Skin epidermis (tissue), 12 donors: ENCODE data around the gene RIPK1.
A peak's percentile ranks its signal among the peaks of the same experiment; 100 is the strongest.
"Not testable (repeated sequence)": the region's sequence is repeated elsewhere in the genome, so short reads cannot be mapped to it uniquely, and the experiment has no call there.

Experiments used
- H3K27ac ChIP-seq, 21 experiments: fragments of 200-600 bp; sonication (generic) in 11 of 21; one replicate each; pipeline ENCODE4 v1.5.0; 2020; ENCODE audit warnings: mild to moderate bottlenecking in 3 of 21, inconsistent platforms in 2 of 21, moderate library complexity in 2 of 21
- H3K4me3 ChIP-seq, 7 experiments: fragments of 200-600 bp; sonication (generic) in 2 of 7; one replicate each; pipeline ENCODE4 v1.5.0; 2020; ENCODE audit warnings: inconsistent platforms in 2 of 7, mild to moderate bottlenecking in 2 of 7, moderate library complexity in 1 of 7

Gene RIPK1

GRCh38 chr6:3068329-3069214 is at the start of gene RIPK1:
TSS of gene RIPK1 (plus strand) at chr6:3068494. CDS start at chr6:3076824, 8,330 bp downstream.
- peak within 1 kb of the TSS; percentile 98 to 100 (median 99) for H3K27ac ChIP-seq
- peak within 1 kb of the TSS; percentile 69 to 96 (median 85) for H3K4me3 ChIP-seq

DNA sequence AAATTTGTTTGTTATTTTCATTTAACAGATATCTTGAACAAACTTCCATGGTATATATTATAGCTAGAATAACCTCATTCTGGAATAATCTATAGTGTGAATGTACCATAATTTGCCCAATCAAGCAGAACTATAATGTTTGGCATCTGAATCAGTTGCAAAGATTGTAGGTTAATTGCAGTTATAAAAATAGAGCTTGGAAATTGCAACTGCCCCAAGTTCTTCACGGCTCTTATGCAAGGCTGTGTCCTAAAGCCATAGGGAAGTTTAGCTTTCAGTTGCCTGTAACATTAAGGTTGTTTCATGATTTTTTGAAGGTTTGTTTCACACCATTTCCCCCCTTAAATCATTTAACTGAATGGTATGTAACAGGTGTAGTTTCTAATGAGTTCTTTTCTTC is 49.2 kb upstream of the RIPK1 start:
- Histone ChIP-seq H3K4me3 (no peak overlapping the region), H3K27ac (no peak overlapping the region)

- no peak overlapping the region for H3K27ac ChIP-seq
- no peak overlapping the region for H3K4me3 ChIP-seq
Observed at GRCh38 chr6:3019749-3020320, 48.5 kb upstream of the RIPK1 start.

GRCh38 chr6:3020976-3021598 is 47.2 kb upstream of the RIPK1 start:
- not testable (repeated sequence) for H3K27ac ChIP-seq, H3K4me3 ChIP-seq

DNA sequence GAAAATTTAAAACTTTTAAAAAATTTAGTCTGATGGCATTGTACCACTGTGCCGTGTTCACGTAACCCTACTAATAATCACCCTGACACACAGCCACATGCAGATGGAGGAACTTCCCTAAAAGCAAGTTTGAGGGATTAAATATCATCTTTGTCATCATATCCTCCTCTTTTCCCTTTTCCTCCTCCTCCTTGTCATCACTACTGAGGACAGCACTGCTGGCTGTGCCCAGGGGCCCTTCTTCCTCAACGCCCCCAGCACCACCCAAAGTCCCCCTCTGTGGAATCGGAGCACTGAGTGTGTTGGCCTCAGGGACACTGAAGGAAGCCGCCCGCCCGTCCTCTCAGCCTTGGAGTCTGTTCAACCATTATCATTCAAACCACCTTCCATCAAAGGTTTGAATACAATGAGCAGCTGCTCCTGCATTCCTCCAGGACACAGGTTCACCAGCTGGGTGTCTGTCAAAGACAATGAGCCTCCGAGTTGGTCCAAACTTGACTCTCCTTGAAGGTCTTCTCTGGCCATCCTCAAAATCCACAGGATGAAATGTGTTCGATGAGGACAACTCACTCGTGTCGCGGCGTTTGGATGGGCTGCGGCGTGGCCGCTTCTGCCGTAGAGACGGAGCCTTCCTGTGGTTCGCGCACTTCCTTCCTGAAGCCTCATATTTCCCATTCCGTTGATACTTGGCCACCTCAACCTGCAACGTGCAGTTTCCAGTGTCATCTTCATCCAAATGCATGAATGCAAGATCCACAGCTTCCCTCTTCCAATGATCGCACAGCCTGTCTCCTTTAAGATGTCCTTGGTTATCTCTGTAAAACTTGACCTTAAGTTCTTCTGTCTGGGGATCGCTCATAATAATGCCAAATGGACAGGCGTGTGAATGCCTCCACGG is 45.3 kb upstream of the RIPK1 start:
- H3K27ac ChIP-seq, result peak overlapping the region; percentile 0 to 96 (median 89)
- H3K4me3 ChIP-seq, result peak overlapping the region; percentile 25 to 59 (median 46)

GRCh38 chr6:3023663-3024483 is 44.4 kb upstream of the RIPK1 start:
- peak overlapping the region; percentile 25 to 59 (median 46) for H3K4me3 ChIP-seq
- H3K27ac ChIP-seq, result peak overlapping the region; percentile 49 to 96 (median 89)

DNA sequence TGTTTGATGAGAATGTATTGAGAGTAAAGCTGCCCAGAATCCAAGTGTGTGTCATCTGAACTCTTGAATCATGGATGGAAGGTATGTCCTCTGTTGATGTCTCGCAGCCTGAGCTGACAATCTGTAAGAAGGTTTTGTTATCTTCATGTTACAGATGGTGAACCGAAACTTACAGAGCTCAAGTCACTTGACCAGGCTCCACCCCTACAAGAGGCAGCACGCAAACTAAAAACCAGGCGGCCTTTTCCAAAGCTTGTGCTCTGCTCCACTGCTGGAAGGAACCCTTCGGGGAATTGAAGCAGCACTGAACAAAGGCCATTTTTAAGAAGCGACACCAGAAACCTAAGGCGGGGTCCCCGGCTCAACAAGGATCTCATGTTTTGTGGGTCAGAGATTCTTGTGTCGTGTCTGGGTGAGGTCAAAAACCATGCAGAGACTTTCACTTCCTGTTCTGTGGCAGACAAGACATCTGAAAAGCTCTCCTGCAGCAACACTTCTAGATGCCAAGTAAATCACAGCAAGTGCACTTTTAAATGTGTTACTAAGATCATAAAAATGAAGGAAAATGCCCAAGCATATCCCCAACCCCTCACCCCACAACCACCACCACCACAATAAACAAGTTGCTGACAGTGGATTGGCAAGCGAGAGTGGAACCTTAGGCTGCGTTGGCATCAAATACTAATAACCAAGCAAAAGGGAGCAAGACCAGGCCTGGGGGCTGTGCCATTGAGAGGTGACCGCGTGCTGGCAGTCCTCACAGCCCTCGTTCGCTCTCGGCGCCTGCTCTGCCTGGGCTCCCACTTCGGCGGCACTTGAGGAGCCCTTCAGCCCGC is 41.3 kb upstream of the RIPK1 start:
- Histone ChIP-seq H3K27ac (peak overlapping the region in 16 of 21 experiments; percentile 1 to 93 (median 64)), H3K4me3 (no peak overlapping the region)

DNA sequence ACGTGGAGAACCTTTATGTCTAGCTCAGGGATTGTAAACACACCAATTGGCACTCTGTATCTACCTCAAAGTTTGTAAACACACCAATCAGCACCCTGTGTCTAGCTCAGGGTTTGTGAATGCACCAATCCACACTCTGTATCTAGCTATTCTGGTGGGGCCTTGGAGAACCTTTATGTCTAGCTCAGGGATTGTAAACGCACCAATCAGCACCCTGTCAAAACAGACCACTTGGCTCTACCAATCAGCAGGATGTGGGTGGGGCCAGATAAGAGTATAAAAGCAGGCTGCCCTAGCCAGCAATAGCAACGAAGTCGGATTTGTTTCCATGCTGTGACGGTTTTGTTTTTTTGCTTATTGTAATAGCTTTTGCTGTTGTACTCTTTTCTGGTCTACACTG is 40.1 kb upstream of the RIPK1 start:
- H3K4me3 ChIP-seq, result not testable (repeated sequence)
- H3K27ac ChIP-seq, result peak overlapping the region in 3 of 21 experiments; percentile 86 to 93 (median 90)

- H3K27ac ChIP-seq, result no peak overlapping the region
- no peak overlapping the region for H3K4me3 ChIP-seq
Observed at GRCh38 chr6:3031857-3032640, 36.2 kb upstream of the RIPK1 start.

DNA sequence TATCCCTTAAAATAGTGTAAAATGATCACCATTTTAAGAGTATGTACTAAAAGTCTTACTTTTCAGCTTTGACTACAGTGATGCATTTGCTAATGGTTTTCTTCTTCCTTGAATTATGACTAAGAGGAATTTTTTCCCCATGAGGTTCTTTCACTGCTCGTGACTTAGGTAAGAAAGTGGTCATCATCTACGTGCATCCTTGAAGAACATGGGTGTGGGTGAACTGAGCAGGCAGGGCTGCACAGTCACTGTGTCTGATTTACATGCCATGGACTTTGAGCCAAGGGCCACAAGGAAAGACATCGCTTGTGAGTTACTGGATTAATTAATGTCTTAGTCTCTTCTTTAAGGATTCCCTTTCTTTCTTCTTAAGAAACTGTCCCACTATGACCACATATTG is 35.3 kb upstream of the RIPK1 start:
- no peak overlapping the region for H3K4me3 ChIP-seq
- no peak overlapping the region for H3K27ac ChIP-seq

DNA sequence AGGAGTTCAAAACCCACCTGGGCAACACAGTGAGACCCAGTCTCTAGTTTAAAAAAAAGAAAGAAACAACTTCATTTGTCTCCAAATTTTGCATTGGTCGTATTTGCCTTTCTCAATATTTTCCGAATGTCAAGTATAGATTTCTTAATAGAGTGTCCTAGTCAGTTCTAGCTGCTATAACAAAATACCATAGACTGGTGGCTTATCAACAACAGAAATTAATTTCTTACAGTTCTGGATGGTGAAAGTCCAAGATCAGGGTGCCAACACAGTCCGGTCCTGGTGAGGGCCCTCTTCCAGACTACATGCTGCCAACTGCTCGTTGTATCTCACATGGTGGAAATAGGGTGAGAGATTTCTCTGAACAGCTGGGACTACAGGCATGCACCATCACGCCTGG is 34.6 kb upstream of the RIPK1 start:
- no peak overlapping the region for H3K4me3 ChIP-seq
- no peak overlapping the region for H3K27ac ChIP-seq

DNA sequence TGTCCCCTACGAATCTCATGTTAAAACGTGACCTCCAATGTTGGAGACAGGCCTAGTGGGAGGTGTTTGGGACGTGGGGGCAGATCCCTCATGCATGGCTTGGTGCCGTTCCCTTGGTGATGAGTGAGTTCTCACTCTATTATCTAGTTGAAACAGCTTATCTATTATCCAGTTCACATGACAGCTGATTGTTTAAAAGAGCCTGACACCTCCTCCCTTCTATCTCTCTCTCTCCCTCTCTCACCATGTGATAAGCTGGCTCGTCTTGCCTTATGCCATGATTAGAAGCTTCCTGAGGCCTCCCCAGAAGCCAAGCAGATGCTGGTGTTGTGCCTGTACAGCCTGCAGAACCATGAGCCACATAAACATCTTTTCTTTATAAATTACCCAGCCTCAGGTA is 32.9 kb upstream of the RIPK1 start:
- H3K27ac ChIP-seq, result no peak overlapping the region
- H3K4me3 ChIP-seq, result no peak overlapping the region

DNA sequence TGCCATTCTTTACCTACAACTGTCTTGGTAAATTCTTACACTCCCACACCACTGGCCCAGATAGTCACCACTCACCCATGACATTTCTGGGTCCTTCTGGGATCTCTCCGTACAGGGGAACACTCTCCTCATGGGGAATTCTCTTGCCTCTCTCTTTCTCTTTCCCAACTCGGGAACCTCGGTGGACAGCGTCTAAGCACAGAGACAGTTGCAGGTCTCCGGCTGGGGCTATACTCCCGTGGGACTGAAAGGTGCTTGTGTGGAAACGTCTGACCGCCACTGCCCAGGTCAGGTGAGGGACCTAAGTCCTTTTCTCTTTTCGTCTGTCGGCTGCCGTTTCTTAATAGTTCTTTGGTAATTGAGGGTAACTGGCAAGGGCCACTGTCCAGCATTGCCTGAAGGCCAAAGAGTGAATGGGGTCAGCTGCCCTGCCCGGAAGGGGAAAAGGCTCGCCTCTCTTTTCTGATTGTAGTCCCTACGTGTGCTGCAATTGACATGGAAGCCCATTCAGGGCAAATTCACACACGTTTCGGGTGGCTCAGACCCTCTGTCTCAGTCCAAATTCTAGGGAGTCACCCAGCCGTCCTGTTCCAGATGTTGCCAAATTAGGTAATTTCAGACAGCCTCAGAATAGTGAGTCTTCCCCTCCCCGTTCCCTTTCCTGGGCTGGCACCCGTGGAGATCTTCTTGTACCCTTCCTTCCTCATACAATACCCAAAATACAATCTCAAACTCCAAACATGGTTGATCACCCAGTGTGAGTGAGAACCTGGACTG is 31.2 kb upstream of the RIPK1 start:
- H3K27ac ChIP-seq, result no peak overlapping the region
- no peak overlapping the region for H3K4me3 ChIP-seq

- Histone ChIP-seq H3K4me3 (no peak overlapping the region), H3K27ac (no peak overlapping the region)
Observed at GRCh38 chr6:3037638-3038365, 30.5 kb upstream of the RIPK1 start.

DNA sequence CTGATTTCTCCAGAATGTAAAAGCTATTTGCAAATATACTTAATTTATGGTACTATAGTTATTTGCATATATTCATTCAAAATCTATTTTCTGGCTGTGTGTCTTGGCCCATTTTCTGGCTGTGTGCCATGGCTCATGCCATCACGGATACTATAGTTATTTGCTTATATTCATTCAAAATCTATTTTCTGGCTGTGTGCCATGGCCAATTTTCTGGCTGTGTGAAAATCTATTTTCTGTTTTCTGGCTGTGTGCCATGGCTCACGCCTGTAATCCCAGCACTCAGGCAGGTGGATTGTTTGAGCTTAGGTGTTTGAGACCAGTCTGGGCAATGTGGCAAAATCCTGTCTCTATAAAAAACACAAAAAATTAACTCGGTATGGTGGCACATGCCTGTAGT is 28.9 kb upstream of the RIPK1 start:
- no peak overlapping the region for H3K4me3 ChIP-seq
- H3K27ac ChIP-seq, result no peak overlapping the region

GRCh38 chr6:3041147-3041546 is 27.1 kb upstream of the RIPK1 start:
- Histone ChIP-seq H3K4me3 (no peak overlapping the region), H3K27ac (no peak overlapping the region)
